DMS114 treated with DMSO at 0.1 percent for 48 hours (cell line): Measurements from ENCODE around the gene APOBEC2.
"Not testable (repeated sequence)": the region's sequence is repeated elsewhere in the genome, so short reads cannot be mapped to it uniquely, and the experiment has no call there.

Source experiments
- DNase-seq: peaks from one replicate; lab custom pipeline; 2025; ENCODE audit not compliant: unreplicated experiment; lab: John Stamatoyannopoulos, UW

Gene APOBEC2

GRCh38 chr6:41053041-41053440, at the start of gene APOBEC2:
APOBEC2 (plus strand) TSS chr6:41053202; CDS start chr6:41053348, 146 bp downstream.
- DNase-seq, result no peak

GRCh38 chr6:41006217-41006616, 46.8 kb upstream of the APOBEC2 start:
- peak; percentile 76 for DNase-seq

- DNase-seq, result not testable (repeated sequence)
These were observed 46.0 kb upstream of the APOBEC2 start for GRCh38 chr6:41006980-41007379.

GRCh38 chr6:41008011-41008410, 45.0 kb upstream of the APOBEC2 start:
- DNase-seq, result no peak

GRCh38 chr6:41009669-41010068, 43.3 kb upstream of the APOBEC2 start:
- no peak for DNase-seq

GRCh38 chr6:41011673-41012072, 41.3 kb upstream of the APOBEC2 start:
- no peak for DNase-seq

- no peak for DNase-seq
These were observed 39.4 kb upstream of the APOBEC2 start for GRCh38 chr6:41013466-41014153.

GRCh38 chr6:41014780-41015179, 38.2 kb upstream of the APOBEC2 start:
- DNase-seq, result no peak

- not testable (repeated sequence) for DNase-seq
These were observed 37.1 kb upstream of the APOBEC2 start for GRCh38 chr6:41015860-41016259.

GRCh38 chr6:41017663-41018062, 35.3 kb upstream of the APOBEC2 start:
- no peak for DNase-seq

- peak; percentile 24 for DNase-seq
These were observed 31.2 kb upstream of the APOBEC2 start for GRCh38 chr6:41021832-41022231.

- no peak for DNase-seq
These were observed 30.7 kb upstream of the APOBEC2 start for GRCh38 chr6:41022294-41022693.

- no peak for DNase-seq
These were observed 29.9 kb upstream of the APOBEC2 start for GRCh38 chr6:41023114-41023513.

GRCh38 chr6:41025966-41026530, 27.0 kb upstream of the APOBEC2 start:
- no peak for DNase-seq

- DNase-seq, result no peak
These were observed 25.8 kb upstream of the APOBEC2 start for GRCh38 chr6:41027241-41027640.

GRCh38 chr6:41027799-41028560, 25.0 kb upstream of the APOBEC2 start:
- DNase-seq, result peak; percentile 76

GRCh38 chr6:41028561-41029412, 24.2 kb upstream of the APOBEC2 start:
- DNase-seq, result no peak

- DNase-seq, result no peak
These were observed 20.2 kb upstream of the APOBEC2 start for GRCh38 chr6:41032830-41033229.

GRCh38 chr6:41033776-41034175, 19.2 kb upstream of the APOBEC2 start:
- DNase-seq, result no peak

GRCh38 chr6:41036186-41036585, 16.8 kb upstream of the APOBEC2 start:
- DNase-seq, result no peak

- no peak for DNase-seq
These were observed 16.4 kb upstream of the APOBEC2 start for GRCh38 chr6:41036601-41037000.
